CD14-positive monocyte (primary cell): ENCODE results near the gene SLAMF7. TPM values are rescaled to one million over a fixed set of nuclear protein-coding genes. Genes with fewer than 3 reads are reported as not detected.

Experiments used
- DNase-seq, 3 donors: peaks; one replicate each; pipeline ENCODE4 v3.0.0-alpha.2; 2011 to 2022
- H2AFZ ChIP-seq: 2 replicates; pipeline ENCODE4 v1.6.0; 2012; ENCODE audit warnings: mild to moderate bottlenecking, low read depth, low read length, inconsistent platforms; ENCODE audit not compliant: insufficient read depth, poor library complexity, severe bottlenecking
- H3K27ac ChIP-seq, 2 donors: 1 replicate in 1 of 2; 2 replicates in 1 of 2; pipeline ENCODE4 v1.5.1; 2012 to 2013; ENCODE audit warnings: low read length in 2 of 2, control low read depth in 1 of 2, inconsistent platforms in 1 of 2, low read depth in 1 of 2, mild to moderate bottlenecking in 1 of 2
- H3K27me3 ChIP-seq, 2 donors: one replicate each; pipeline versions ENCODE4 v1.6.0 to v1.6.1; 2011 to 2013; ENCODE audit warnings: low read length in 2 of 2; ENCODE audit not compliant: control insufficient read depth in 2 of 2, insufficient read depth in 2 of 2
- H3K36me3 ChIP-seq, 2 donors: replicated peaks in 1 of 2; 1 replicate in 1 of 2; 2 replicates in 1 of 2; pipeline versions ENCODE4 v1.5.1 to v1.6.1; 2012 to 2013; ENCODE audit warnings: low read length in 2 of 2, control low read depth in 1 of 2, inconsistent platforms in 1 of 2, mild to moderate bottlenecking in 1 of 2; ENCODE audit not compliant: insufficient read depth in 2 of 2, control insufficient read depth in 1 of 2
- H3K4me1 ChIP-seq, 2 donors: 1 replicate in 1 of 2; 2 replicates in 1 of 2; pipeline versions ENCODE4 v1.5.1 to v1.6.1; 2012 to 2013; ENCODE audit warnings: low read length in 2 of 2, control low read depth in 1 of 2, inconsistent platforms in 1 of 2, mild to moderate bottlenecking in 1 of 2, moderate library complexity in 1 of 2; ENCODE audit not compliant: insufficient read depth in 2 of 2, control insufficient read depth in 1 of 2
- H3K4me2 ChIP-seq: replicated peaks from 2 replicates; pipeline ENCODE3; 2012; ENCODE audit warnings: low read length, moderate library complexity, mild to moderate bottlenecking; ENCODE audit not compliant: poor library complexity, severe bottlenecking; ENCODE audit errors: extremely low read depth
- H3K4me3 ChIP-seq, 3 experiments: fragments of 200-600 bp in 1 of 3; sonication (generic) in 1 of 3; replicated peaks in 1 of 3; 1 replicate in 2 of 3; 2 replicates in 1 of 3; pipeline ENCODE4 v1.5.1; 2011 to 2013; ENCODE audit warnings: low read length in 3 of 3, mild to moderate bottlenecking in 3 of 3, control low read depth in 2 of 3, low read depth in 2 of 3, inconsistent platforms in 1 of 3, moderate library complexity in 1 of 3
- H3K79me2 ChIP-seq: 2 replicates; pipeline ENCODE4 v1.6.0; 2012; ENCODE audit warnings: mild to moderate bottlenecking, control low read depth, inconsistent platforms, low read length, moderate library complexity; ENCODE audit not compliant: insufficient read depth
- H3K9ac ChIP-seq: 2 replicates; pipeline ENCODE4 v1.6.0; 2017; ENCODE audit warnings: low read length, mild to moderate bottlenecking; ENCODE audit not compliant: insufficient read depth, poor library complexity, severe bottlenecking
- H3K9me3 ChIP-seq, 2 donors: replicated peaks in 1 of 2; 1 replicate in 1 of 2; 2 replicates in 1 of 2; pipeline versions ENCODE4 v1.5.1 to v1.6.1; 2012 to 2013; ENCODE audit warnings: low read length in 2 of 2, control low read depth in 1 of 2; ENCODE audit not compliant: control insufficient read depth in 1 of 2, insufficient read depth in 1 of 2
- H4K20me1 ChIP-seq: 2 replicates; pipeline ENCODE4 v1.6.0; 2012; ENCODE audit warnings: mild to moderate bottlenecking, low read length, control low read depth, moderate library complexity; ENCODE audit not compliant: insufficient read depth
- H3K27ac Mint-ChIP-seq, 7 donors: one replicate each; pipeline ENCODE4 v1.8.0; 2020; ENCODE audit warnings: mild to moderate bottlenecking in 7 of 7, mixed read lengths in 7 of 7, moderate library complexity in 6 of 7, inconsistent platforms in 2 of 7
- H3K27me3 Mint-ChIP-seq, 3 donors: one replicate each; pipeline ENCODE4 v1.8.0; 2021 to 2022; ENCODE audit warnings: low read depth in 3 of 3, mild to moderate bottlenecking in 3 of 3, mixed read lengths in 3 of 3, moderate library complexity in 3 of 3, inconsistent platforms in 1 of 3
- H3K36me3 Mint-ChIP-seq, 2 donors: one replicate each; pipeline ENCODE4 v1.8.0; 2020; ENCODE audit warnings: mixed read lengths in 2 of 2, inconsistent platforms in 1 of 2, mild to moderate bottlenecking in 1 of 2
- H3K4me1 Mint-ChIP-seq: one replicate; pipeline ENCODE4 v1.8.0; 2020; ENCODE audit warnings: mild to moderate bottlenecking, mixed read lengths
- H3K4me3 Mint-ChIP-seq, 2 donors: one replicate each; pipeline ENCODE4 v1.8.0; 2020; ENCODE audit warnings: mild to moderate bottlenecking in 2 of 2, mixed read lengths in 2 of 2, moderate library complexity in 1 of 2
- H3K9me3 Mint-ChIP-seq, 7 donors: one replicate each; pipeline ENCODE4 v1.8.0; 2020 to 2022; ENCODE audit warnings: mixed read lengths in 7 of 7, mild to moderate bottlenecking in 6 of 7, moderate library complexity in 6 of 7, inconsistent platforms in 2 of 7
- CTCF ChIP-seq: fragments of 200-600 bp; IDR thresholded peaks from one replicate; pipeline ENCODE4 v1.8.0; 2022; ENCODE audit warnings: antibody characterized with exemption, mild to moderate bottlenecking
- WGBS: methylation state at CpG from one replicate; pipeline ENCODE4 v1.1.5; 2013; ENCODE audit warnings: missing lambda C conversion rate; ENCODE audit not compliant: insufficient coverage; 5-methylcytosine and 5-hydroxymethylcytosine counted together
- intact Hi-C, 2 donors: fragments of 100-400 bp; cut with micrococcal nuclease; formaldehyde crosslinking; loops; one replicate each; pipeline versions ENCODE4 v1.15.0 to v1.15.1; 2023
- polyA plus RNA-seq, 3 donors: library from polyadenylated mRNA; depleted of rRNA in 1 of 3; unstranded in 2 of 3; stranded (reverse) in 1 of 3; fragments of 300-500 nt in 2 of 3; fragments of >200 nt in 1 of 3; fragmentation: Illumina TruSeq in 2 of 3; gene quantifications; 1 replicate in 2 of 3; 2 replicates in 1 of 3; pipeline ENCODE4 v1.2.3, GENCODE V29; 2012 to 2021

The SLAMF7 gene
- polyA plus RNA-seq, 3 donors = 15.4 to 16.0 (median 15.8) TPM

GRCh38 chr1:160741612-160742348 lies 2.7 kb downstream of the SLAMF7 start:
- H3K4me2 ChIP-seq = peak overlapping the region; percentile 58
- intact Hi-C loops = loop anchor here in 1 of 2 donors (5.0 kb wide), 1 partner anchor 34 kb away; no protein-coding TSS in a partner anchor
- H3K27ac Mint-ChIP-seq = peak overlapping the region; percentile 54 to 86 (median 81)
- 100% methylated on average over 1 of the region's 5 CpGs for WGBS
- H4K20me1 ChIP-seq = no peaks in the 10 kb centered on the region
- H2AFZ ChIP-seq = no peak overlapping the region
- no peak for TF ChIP-seq CTCF
- peaks cover 3 to 9% (median 7%) of the 10 kb centered on the region in 7 donors for H3K9me3 Mint-ChIP-seq
- H3K27ac ChIP-seq = peak overlapping the region; percentile 67 to 75
- H3K79me2 ChIP-seq = no peaks in the 10 kb centered on the region
- H3K27me3 ChIP-seq = no peaks in the 10 kb centered on the region
- peaks cover 64 to 73% of the 10 kb centered on the region in 2 donors for H3K4me1 ChIP-seq
- H3K4me3 Mint-ChIP-seq = peak overlapping the region; percentile 43 to 77
- peaks cover 4% of the 10 kb centered on the region in 2 donors for H3K9me3 ChIP-seq
- peaks cover 64% of the 10 kb centered on the region for H3K4me1 Mint-ChIP-seq
- H3K4me3 ChIP-seq = peak overlapping the region in 1 of 3 experiments; percentile 50
- no peak overlapping the region for H3K9ac ChIP-seq
- H3K27me3 Mint-ChIP-seq = peaks cover 0 to 5% (median 5%) of the 10 kb centered on the region in 3 donors
- DNase-seq = peak in 1 of 3 donors; percentile 41
- no peaks in the 10 kb centered on the region for H3K36me3 ChIP-seq
- peaks cover 2 to 4% of the 10 kb centered on the region in 2 donors for H3K36me3 Mint-ChIP-seq

GRCh38 chr1:160742428-160743127 lies 3.5 kb downstream of the SLAMF7 start:
- WGBS = 80% methylated on average over 1 of the region's 8 CpGs
- Histone ChIP-seq H3K4me3 (peak overlapping the region in 1 of 3 experiments; percentile 50), H2AFZ (no peak overlapping the region), H3K79me2 (no peaks in the 10 kb centered on the region), H3K27me3 (no peaks in the 10 kb centered on the region), H4K20me1 (no peaks in the 10 kb centered on the region), H3K36me3 (no peaks in the 10 kb centered on the region), H3K4me1 (peaks cover 64 to 73% of the 10 kb centered on the region in 2 donors), H3K9ac (no peak overlapping the region), H3K27ac (peak overlapping the region; percentile 67 to 75), H3K4me2 (peak overlapping the region; percentile 58), H3K9me3 (no peaks in the 10 kb centered on the region)
- Mint-ChIP-seq H3K9me3 (peaks cover 0 to 1% (median 0%) of the 10 kb centered on the region in 7 donors), H3K36me3 (peaks cover 0 to 3% of the 10 kb centered on the region in 2 donors), H3K27ac (peak overlapping the region; percentile 54 to 86 (median 81)), H3K4me1 (peaks cover 64% of the 10 kb centered on the region), H3K4me3 (peak overlapping the region; percentile 4 to 77), H3K27me3 (peaks cover 0 to 2% (median 1%) of the 10 kb centered on the region in 3 donors)
- intact Hi-C loops = loop anchor here in 1 of 2 donors (5.0 kb wide), 1 partner anchor 35 kb away; no protein-coding TSS in a partner anchor
- TF ChIP-seq CTCF = no peak
- DNase-seq = peak in 2 of 3 donors; percentile 79 to 95
